ENCODE measurements around the gene TPRX1. TPM values are rescaled to one million over a fixed set of nuclear protein-coding genes. Genes with fewer than 3 reads are reported as not detected.
"Not testable (repeated sequence)": the region's sequence is repeated elsewhere in the genome, so short reads cannot be mapped to it uniquely, and the experiment has no call there.

The TPRX1 gene
- total RNA-seq, 2 experiments from 2014 or later = not detected

GRCh38 chr19:47824396-47824795 is 20.0 kb upstream of the TPRX1 start:
- ChIA-PET CTCF (no interaction called here), POLR2A (no interaction called here)
- Mint-ChIP-seq H3K36me3 (ENCODE audit: low read depth) (no peaks in the 10 kb centered on the region), H3K4me3 (no peak overlapping the region), H3K27me3 (peaks cover 13% of the 10 kb centered on the region), H3K9me3 (no peaks in the 10 kb centered on the region), H3K27ac (no peak overlapping the region), H3K4me1 (ENCODE audit: low read depth) (no peaks in the 10 kb centered on the region)
- no peak for ATAC-seq
- no peak for TF ChIP-seq CTCF (IDR thresholded peaks at IDR 0.05)
- no peak for DNase-seq
- intact Hi-C loops (cut with micrococcal nuclease) = no loop called here

- Mint-ChIP-seq H3K27me3 (peaks cover 24% of the 10 kb centered on the region), H3K9me3 (no peaks in the 10 kb centered on the region), H3K4me1 (ENCODE audit: low read depth) (no peaks in the 10 kb centered on the region), H3K27ac (no peak within 1 kb of the TSS), H3K36me3 (ENCODE audit: low read depth) (no peaks in the 10 kb centered on the region), H3K4me3 (no peak within 1 kb of the TSS)
- ChIA-PET POLR2A (no interaction called here), CTCF (interaction anchor here (1.4 kb wide), 1 partner anchor 42 kb away, joined by 3 read pairs; no protein-coding TSS in a partner anchor)
- DNase-seq = no peak
- intact Hi-C loops (cut with micrococcal nuclease) = no loop called here
- ATAC-seq = no peak
- no peak for TF ChIP-seq CTCF (IDR thresholded peaks at IDR 0.05)
Observed at GRCh38 chr19:47821460-47822020, 17.2 kb upstream of the TPRX1 start, which contains the start of gene CRX. Gene CRX, plus strand, starts transcription at chr19:47821937. Its CDS starts 12,507 bp downstream, at chr19:47834444.

- ATAC-seq (no peak), DNase-seq (no peak)
- no peaks in the 10 kb centered on the region for H3K4me1 Mint-ChIP-seq (ENCODE audit: low read depth)
- H3K9me3 Mint-ChIP-seq = no peaks in the 10 kb centered on the region
- no peak for TF ChIP-seq CTCF (IDR thresholded peaks at IDR 0.05)
- ChIA-PET CTCF (interaction anchor here (1.4 kb wide), 1 partner anchor 44 kb away, joined by 3 read pairs; no protein-coding TSS in a partner anchor), POLR2A (no interaction called here)
- no peak overlapping the region for H3K4me3 Mint-ChIP-seq
- H3K36me3 Mint-ChIP-seq (ENCODE audit: low read depth) = no peaks in the 10 kb centered on the region
- no peak overlapping the region for H3K27ac Mint-ChIP-seq
- intact Hi-C loops (cut with micrococcal nuclease) = no loop called here
- peaks cover 24% of the 10 kb centered on the region for H3K27me3 Mint-ChIP-seq
Observed at GRCh38 chr19:47820410-47820809, 16.1 kb upstream of the TPRX1 start.

GRCh38 chr19:47819858-47820257 is 15.5 kb upstream of the TPRX1 start:
- no peak overlapping the region for H3K27ac Mint-ChIP-seq
- DNase-seq (no peak), ATAC-seq (no peak)
- ChIA-PET CTCF (interaction anchor here (1.2 kb wide), 1 partner anchor 43 kb away, joined by 3 read pairs; no protein-coding TSS in a partner anchor), POLR2A (no interaction called here)
- TF ChIP-seq CTCF (IDR thresholded peaks at IDR 0.05) = no peak
- peaks cover 24% of the 10 kb centered on the region for H3K27me3 Mint-ChIP-seq
- H3K4me1 Mint-ChIP-seq (ENCODE audit: low read depth) = no peaks in the 10 kb centered on the region
- H3K4me3 Mint-ChIP-seq = no peak overlapping the region
- no peaks in the 10 kb centered on the region for H3K9me3 Mint-ChIP-seq
- intact Hi-C loops (cut with micrococcal nuclease) = no loop called here
- no peaks in the 10 kb centered on the region for H3K36me3 Mint-ChIP-seq (ENCODE audit: low read depth)

- H3K9me3 Mint-ChIP-seq; H3K36me3 Mint-ChIP-seq (ENCODE audit: low read depth); CTCF ChIA-PET; DNase-seq; intact Hi-C loops (cut with micrococcal nuclease); H3K27ac Mint-ChIP-seq; ATAC-seq; H3K4me1 Mint-ChIP-seq (ENCODE audit: low read depth); H3K4me3 Mint-ChIP-seq: not testable (repeated sequence)
- peaks cover 26% of the 10 kb centered on the region for H3K27me3 Mint-ChIP-seq
- POLR2A ChIA-PET = interaction anchor here (0.7 kb wide), 1 partner anchor 9 kb away, joined by 3 read pairs; no protein-coding TSS in a partner anchor
Observed at GRCh38 chr19:47818221-47818620, 13.9 kb upstream of the TPRX1 start.

GRCh38 chr19:47816270-47816669 is 11.9 kb upstream of the TPRX1 start:
- H3K27ac Mint-ChIP-seq; H3K4me1 Mint-ChIP-seq (ENCODE audit: low read depth); intact Hi-C loops (cut with micrococcal nuclease); CTCF ChIA-PET; ATAC-seq; H3K4me3 Mint-ChIP-seq; H3K36me3 Mint-ChIP-seq (ENCODE audit: low read depth); H3K9me3 Mint-ChIP-seq; DNase-seq: not testable (repeated sequence)
- POLR2A ChIA-PET = interaction anchor here (0.6 kb wide), 1 partner anchor 109 kb away, joined by 4 read pairs; no protein-coding TSS in a partner anchor
- peaks cover 23% of the 10 kb centered on the region for H3K27me3 Mint-ChIP-seq

Data from activated CD8-positive, alpha-beta T cell treated with anti-CD3 and anti-CD28 coated beads for 36 hours (primary cell).